Non-pigmented ciliary epithelial cell (primary cell): ENCODE results near the gene ETV1.

Experiments
- DNase-seq: peaks from one replicate; pipeline ENCODE4 v3.0.0-alpha.2; 2010; ENCODE audit warnings: low read depth

Gene ETV1

DNA sequence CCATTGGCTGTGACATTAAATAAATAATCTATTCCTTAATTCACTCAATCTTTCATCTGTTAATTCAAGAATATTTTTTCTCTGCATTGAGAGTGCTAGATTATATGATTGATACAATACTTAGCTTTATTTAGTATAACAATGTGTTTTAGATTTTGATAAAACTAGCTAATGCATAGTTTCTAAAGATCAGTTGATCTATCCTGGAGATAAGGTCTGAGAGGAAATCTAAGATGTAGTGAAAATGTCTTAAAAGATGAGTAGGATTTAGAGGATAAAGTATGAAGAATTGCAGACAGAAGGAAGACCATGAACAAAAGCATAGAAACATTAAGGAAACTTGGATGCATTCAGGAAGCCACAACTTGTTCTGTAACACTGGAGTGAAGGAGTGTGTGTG lies 110.3 kb downstream of the ETV1 start:
- DNase-seq, result no peak

DNA sequence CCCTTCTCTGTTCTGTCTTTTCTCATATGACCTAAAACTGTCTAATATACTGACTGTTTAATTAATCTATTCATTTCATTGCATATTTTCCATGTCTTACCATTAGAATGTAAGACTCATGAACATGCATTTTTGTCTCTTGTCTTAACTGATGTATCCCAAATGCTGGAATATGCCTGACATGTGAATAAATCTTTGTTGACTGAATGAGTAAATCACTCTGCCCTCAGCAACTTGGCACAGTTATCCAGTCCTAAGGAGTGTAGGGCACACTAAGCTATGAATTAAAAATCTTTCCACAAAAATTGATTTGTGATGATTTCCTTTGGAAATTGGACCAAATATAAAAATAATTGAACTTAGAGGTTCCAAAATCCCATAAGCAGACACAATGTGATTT lies 111.3 kb downstream of the ETV1 start:
- DNase-seq, result no peak

DNA sequence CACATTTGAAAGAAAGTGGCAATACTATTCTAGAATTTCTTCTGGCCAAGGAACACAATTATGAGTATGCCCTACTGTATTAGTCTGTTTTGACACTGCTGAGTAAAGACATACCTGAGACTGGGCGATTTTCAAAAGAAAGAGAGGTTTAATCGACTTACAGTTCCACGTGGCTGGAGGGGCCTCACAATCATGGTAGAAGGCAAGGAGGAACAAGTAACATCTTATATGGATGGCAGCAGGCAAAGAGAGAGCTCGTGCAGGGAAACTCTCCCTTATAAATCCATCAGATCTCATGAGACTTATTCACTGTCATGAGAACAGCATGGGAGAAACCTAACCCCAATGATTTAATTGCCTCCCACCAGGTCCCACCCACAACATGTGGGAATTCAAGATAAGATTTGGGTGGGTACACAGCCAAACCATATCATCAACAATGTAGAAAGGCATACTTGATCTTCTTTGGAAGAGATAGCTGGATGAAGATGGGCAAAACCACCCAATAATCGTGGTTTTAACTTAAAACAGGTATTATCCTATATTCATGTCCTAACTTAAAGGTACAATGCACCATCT lies 113.9 kb downstream of the ETV1 start:
- no peak for DNase-seq

DNA sequence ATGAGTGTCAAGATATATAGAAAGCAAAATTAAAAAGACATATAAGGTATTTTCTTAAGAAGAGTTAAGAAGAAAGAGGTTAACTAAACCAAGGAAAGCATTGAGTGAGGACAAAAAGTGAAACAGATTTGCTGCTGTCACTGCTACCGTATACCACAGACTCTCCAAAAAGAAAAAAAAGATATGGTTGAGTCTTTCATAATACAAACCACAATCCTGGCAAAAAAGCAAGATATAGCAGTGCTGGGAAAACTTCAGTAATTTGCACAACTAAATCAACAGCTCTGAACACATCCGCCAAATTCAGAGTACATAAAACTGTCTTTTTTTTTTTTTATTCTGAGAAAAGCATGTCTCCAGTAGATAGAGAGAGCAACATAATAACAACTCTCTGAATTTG lies 114.7 kb downstream of the ETV1 start:
- peak; percentile 38 for DNase-seq

DNA sequence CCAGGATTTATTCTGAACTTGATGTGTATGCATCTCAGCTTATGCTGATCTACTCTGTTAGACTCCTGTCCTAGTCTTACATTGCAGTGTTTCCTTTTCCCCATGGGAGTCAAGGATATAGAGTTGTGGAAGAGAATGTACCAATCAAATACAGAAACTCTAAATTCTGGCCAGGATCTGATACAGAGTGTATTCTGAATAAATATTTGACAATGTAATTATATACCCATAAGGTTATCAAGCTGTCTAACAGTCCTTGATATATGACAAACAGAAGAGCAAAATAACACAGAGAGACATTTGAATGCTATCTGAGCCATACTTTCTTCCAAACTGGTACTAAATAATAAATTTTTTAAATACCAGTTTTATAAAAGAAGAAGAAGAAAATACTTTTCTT lies 116.8 kb downstream of the ETV1 start:
- DNase-seq, result no peak

DNA sequence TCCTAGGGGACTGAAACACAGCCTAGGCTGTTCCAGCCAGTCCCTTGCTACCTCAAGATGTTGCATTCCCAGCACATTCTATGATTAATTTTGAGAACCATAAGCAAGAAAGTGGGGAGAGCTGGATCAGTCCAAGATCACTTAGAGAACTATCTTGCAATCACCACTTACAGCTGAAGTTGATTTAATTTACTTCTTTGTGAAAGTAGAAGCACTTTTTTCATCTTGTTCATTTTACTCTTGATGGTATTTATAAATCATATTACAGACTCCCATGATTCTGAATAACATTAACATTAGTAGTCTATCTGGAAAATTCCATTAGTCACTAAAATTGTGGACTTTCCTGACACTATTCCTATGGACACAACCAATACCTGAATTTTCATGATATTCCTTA lies 118.5 kb downstream of the ETV1 start:
- no peak for DNase-seq

DNA sequence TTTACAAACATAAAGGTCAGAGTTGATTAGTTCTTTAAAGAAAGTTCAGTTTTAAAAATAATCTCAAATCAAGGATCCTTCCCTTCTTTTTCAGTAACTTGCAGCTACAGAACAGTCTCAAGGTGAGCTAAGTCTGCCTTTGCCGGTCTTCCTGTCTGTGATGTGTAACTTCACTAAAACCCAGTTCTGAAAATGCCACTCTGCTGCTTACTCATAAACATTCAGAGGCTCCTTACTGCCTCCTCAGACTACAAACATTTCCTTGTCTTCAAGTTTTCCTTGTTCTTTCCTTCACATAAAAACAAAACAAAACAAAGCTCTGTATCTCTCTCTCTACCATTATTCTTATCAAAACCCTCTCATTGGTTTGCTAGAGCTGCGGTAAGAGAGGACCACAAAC lies 128.7 kb downstream of the ETV1 start:
- no peak for DNase-seq

DNA sequence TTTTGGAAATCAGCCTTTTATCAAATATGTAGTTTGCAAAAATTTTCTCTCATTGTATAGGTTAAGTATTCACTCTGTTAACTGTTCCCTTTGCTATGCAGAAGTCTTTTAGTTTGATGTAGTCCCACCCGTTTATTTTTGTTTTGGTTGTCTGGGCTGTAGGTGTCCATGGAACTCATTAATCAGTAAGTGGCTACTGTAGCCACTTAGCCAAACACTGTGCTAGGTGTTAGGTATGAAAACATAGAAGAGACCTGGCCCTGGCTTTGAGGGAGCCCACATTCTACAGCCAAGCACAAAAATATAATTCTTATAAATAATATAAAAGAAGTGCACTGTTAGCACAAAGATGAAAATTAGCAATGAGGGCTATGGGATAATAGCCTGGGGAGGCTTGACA lies 133.5 kb downstream of the ETV1 start:
- DNase-seq, result no peak

DNA sequence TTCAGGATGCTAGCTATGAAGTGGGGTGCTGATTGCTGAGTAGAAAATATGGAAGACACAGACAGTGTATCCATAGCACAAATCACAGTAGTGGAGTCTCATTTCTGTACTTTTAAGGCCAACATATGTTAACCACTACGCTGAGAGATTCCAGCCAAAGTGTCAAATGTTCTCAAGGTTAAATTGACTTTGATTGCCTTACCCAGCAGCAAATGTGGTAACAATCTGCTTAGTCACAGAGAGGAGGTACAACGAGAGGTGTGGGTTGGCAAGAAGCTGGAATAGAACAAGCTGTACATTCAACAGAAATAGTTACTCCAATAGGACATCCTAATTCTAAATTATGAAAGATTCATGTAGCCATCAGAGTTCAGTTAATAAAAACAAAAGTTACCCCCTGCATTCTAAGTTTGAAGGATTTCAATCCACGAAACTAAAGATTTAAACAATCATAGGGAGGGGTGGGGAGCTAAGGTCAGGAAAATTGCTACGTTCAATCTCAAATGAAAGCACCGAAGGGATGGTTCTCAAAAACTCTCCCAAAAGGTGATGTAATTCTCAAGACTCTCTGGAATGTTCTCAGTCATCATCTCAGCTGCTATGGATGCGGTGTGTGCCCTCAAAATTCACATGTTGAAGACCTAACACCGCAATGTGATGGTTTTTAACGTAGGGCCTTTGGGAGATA lies 137.0 kb downstream of the ETV1 start:
- DNase-seq, result no peak

DNA sequence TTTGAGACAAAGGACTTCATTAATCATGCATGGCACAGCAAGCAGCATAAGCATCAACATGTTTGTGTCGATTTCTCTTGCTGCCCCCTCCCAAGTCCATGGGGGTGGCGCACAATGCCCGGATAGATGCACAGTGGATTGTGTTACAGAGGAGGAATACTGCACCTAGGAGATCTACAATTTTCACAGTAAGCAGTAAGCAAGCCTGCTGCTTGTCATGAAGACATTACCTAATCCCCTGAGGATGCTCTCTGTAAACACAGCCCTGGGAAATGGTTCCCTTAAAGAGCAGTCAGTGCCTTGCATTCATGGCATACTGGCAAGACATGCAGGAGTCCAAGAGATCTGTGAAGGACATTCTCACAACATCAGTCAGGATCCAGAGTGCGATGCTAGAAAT lies 137.7 kb downstream of the ETV1 start:
- DNase-seq, result peak; percentile 62

DNA sequence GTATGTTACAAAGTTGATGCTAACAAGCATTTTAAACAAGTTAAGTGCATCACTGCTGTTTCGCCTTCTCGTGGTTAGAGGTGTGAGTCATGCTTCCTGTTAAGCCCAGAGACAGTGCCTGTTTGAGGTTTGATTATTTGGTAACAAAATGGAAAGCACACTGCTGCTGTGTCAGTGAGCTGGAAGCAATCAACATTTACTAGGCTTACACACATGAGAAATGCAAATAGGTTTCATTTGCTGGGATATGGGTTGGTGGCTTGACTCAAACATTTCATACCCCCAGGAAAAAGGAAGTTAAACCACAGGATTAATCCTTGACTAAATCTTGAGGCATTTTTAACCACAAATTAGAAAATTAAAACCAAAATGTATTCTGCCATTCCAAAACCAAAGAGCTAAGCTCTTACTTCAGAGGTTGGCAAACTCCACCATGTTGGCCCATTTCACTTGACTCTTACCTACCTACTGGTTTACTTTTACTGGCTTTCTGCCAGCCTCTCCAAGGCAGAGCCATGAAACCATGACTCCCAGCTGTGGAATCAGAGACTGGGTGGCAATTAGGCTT lies 139.2 kb downstream of the ETV1 start:
- peak; percentile 99 for DNase-seq

DNA sequence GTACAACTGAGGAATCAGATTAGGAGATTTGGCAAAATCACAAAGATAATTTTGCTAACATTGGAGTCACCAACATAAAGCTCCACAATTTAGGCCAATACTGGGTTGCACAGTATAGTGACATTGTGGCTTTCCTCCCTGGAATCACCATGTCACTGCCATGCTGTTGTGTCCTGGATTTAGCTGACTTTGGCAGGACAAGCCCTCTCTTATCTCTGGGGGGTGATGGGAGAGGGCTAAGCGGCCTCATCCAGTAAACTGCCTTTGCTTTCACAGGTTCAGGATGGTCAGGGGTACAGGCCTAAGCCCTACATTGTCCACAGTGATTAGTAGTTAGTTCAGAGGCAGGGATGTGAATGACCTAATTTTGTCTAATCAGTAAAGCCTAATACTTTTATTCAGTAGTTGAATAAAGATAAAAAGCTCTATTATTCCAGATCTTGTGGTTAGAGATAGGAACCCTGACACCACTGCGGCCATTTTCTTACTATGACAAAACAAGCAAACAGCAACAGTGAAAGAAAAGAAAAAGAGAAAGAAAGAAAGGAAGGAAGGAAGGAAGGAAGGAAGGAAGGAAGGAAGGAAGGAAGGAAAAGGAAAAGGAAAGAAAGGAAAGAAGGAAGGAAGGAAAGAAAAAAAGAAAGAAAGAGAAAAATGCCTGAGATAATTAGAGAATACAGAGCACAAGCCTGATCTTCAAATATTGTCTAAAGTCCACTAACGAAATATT lies 140.1 kb downstream of the ETV1 start:
- DNase-seq, result no peak

DNA sequence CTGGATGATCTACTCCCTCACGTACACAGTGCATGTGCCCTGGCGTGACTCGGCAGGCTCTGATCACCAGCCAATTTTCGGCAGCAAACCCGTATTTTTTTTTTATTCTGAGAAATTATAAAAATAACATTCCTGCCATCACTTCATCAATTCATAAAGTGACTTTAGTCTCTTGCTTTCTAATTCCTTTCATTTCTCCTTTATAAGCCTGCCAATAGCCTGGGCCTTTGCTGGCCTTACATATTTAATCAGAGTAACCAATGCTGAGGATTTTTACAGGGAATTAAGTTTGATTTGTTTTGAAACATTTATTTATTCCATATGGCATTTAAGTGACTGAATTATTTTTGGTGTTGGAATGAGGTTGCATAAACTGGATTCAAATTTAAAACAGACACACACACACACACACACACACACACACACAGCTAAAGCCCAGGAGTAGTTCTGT lies 140.8 kb downstream of the ETV1 start:
- no peak for DNase-seq

DNA sequence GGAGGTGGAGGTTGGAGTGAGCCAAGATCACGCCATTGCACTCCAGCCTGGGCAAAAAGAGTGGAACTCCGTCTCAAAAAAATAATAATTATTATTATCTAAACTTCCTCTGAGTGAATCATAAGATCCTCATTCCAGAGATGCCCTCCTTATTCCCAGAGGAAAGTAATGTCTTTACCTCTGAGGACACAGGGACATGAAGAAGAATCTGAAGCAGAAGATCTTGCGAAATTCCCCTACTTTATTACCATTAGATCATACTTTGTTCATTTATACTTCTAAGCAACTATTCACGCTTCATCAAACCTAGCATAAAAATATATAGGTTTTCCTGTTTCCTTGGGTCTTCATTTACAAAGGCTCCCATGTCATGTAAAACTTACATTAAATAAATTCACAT lies 143.1 kb downstream of the ETV1 start:
- no peak for DNase-seq

DNA sequence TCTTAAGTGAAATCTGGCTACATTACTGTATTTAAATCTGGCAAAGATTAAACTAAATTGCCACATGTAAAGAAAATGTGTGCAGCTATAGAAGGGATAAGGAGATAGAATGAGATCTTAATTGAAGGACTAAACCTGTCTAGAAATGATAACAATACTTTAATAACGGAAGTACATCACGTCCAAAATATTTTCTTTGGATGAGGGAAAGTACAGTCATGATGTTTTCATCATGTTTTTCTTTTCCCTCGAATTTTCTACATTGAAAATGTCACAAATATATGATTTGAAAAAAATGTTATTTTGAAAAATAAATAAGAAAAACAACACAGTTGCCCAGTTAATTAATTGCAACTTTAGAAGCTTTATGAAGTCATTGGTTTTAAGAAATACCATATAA lies 143.9 kb downstream of the ETV1 start:
- no peak for DNase-seq

DNA sequence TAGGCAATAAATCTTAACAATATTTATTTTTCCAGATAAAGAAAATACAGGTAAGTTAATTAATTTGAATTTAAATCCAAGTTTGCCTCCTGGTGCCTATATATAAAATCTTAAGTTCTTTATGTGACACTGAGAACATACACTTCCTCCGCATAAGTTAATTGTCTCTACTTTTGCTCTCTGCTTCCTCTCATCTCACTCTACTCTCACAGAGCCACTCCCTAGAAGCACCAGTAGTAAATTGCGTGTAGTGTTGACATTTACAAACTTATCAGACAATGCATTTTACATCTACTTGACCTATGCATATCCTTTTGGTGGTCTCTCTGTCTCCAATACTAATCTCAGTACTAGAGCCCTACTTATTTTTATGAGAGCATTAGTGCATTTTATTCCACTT lies 144.5 kb downstream of the ETV1 start:
- DNase-seq, result no peak

DNA sequence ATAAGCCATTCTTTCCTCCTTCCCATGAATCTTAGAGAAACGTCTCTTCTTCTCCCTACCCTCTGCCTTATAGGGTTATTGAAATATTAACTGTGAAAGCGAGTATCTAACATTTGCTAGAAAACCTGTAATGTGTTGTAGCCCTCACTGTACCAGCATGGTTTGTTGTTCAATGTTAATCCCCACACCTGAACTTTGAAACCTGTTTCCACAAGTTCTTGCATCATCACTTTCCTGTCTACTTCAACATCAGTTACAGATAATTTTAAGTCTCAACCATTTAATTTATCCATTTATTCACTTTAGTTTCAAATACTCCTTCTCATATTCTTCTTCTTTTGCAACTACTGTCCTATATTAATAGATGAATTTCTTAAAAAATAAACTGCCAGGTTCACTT lies 148.2 kb downstream of the ETV1 start:
- DNase-seq, result no peak
